Measurements from ENCODE around the gene PSORS1C1.
"Not testable (repeated sequence)": the region's sequence is repeated elsewhere in the genome, so short reads cannot be mapped to it uniquely, and the experiment has no call there.

PSORS1C1 gene

DNA sequence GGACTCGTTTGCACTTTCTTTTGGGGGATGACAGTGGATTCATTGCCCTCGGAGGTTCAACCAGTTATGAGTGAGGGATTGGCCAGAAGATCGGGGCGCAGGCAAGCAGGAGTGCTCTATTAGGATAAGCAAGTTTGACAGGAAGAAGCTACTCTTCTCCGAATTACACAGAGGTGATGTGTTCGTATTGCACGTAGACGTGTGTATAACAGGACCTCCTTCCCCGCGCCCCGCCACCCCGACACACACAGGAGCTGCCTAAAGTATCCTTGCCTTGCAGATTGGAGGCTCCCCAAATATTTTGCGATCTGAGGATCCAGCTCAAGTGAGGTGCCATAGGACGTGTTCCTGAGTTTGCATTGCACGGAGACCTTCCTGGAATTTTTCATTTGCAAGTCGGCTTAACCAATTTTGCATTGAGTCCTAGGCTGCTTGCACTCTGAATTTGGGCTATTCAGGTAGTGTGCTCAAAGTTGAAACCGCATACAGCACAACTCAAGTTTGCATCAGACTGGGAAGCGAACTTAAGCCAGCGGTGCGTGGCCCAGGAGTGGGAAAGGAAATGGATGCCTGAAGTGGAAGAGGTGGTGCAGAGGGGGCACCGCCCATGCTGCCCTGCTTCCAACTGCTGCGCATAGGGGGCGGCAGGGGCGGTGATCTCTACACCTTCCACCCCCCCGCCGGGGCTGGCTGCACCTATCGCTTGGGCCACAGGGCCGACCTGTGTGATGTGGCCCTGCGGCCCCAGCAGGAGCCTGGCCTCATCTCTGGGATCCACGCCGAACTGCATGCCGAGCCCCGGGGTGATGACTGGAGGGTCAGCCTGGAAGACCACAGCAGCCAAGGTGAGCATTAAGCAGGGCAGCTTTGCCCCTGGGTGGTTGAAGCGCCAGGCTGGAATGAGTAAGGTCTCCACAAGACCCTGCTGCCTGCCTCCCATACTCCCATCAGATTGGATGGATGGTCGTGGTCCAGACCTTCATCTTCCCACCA, 44.6 kb downstream of the PSORS1C1 start:
- no peak for DNase-seq (ENCODE audit: low read depth)

DNA sequence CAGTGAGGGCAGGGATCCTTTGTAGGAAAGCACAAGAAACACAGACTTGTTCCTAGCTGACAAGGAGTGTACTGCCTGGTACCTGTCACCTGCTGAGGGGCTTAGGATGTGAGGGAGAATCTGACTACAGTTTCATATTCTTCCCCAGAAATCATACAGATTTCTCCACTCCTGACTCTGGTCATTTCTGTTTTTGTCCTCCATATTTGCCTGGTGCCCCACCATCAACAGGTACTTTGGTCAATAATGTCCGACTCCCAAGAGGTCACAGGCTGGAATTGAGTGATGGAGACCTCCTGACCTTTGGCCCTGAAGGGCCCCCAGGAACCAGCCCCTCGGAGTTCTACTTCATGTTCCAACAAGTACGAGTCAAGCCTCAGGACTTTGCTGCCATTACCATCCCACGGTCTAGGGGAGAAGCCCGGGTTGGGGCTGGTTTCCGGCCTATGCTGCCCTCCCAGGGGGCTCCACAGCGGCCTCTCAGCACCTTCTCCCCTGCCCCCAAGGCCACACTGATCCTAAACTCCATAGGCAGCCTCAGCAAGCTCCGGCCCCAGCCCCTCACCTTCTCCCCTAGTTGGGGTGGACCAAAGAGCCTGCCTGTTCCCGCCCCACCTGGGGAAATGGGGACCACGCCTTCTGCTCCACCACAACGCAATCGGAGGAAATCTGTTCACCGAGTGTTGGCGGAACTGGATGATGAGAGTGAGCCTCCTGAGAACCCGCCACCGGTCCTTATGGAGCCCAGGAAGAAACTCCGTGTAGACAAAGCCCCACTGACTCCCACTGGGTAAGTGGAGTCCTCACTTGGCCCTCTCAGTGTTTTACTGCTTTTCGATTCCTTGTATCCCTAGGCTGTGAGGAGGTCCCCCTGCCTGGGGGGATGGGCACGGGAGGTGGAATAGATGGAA, 46.9 kb downstream of the PSORS1C1 start:
- no peak for DNase-seq (ENCODE audit: low read depth)

DNA sequence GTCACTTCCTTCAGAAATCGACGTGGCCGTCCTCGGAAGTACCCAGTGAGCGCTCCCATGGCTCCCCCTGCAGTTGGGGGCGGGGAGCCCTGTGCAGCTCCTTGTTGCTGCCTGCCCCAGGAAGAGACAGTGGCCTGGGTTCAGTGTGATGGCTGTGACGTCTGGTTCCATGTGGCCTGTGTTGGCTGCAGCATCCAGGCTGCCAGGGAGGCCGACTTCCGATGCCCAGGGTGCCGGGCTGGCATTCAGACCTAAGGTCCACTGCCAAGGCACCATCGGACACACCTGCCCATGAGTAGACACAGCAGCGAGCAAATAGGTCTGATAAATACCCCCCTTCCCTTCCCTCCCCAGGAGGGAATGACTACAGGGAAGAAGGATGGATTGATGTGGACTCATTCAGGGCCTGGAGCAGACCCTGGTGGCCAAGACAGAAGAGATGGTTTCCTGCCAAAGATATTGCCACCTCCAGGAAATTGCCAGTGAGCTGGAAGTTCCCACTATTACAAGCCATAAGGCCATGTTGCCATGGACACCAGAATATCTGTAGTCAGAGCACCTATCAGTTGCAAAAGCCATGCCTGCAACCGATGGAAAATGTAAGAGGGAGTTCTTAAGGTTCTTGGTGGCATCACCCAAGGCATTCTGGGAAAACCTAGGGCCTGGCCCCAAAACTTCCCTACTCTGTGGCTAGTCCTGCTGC, 48.0 kb downstream of the PSORS1C1 start:
- DNase-seq (ENCODE audit: low read depth) = no peak

DNA sequence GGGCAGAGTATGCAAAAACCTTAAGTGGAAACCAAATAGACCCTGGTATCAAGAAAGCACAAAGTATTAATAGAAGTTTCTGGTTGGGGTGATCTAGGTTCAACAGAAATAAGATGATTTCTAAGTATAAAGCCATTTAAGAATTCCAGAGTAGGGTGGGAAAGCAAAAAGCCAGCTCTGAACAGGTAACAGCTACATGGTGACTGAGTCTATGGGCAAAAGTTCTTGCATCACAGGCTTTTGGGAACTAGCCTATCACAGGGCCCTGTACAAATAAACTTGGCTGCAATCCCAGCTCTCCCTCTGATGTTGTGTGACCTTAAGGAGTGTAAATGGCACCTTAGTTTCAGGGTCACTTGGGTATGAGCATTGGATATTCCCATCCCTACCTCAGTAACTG, 49.3 kb downstream of the PSORS1C1 start:
- DNase-seq (ENCODE audit: low read depth) = no peak

DNA sequence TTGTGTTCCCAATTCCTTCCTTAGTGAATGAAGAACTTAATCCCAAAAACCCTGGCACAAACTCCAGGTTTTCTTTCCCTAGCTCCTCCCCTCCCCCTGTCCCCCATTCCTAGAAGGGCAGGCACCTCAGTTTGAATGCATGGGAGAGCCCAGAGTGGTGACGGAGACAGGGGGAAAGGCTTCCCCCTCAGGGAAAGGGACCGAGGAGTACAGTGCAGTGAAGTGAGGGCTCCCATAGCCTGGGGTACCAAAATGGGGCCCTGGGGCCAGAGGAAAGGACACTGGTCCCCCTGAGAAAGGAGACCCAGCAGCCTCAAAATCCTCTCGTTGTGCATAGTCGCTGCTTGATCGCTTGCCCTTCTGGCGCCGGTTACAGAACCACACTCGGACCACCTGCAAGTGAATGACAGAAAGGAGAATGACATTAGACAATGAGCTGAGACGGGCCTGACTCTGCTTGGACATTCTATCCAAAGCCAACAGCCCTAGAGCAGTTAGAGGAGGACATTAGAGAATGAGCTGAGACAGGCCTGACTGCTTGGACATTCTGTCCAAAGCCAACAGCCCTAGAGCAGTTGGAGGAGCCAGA, 50.0 kb downstream of the PSORS1C1 start:
- DNase-seq (ENCODE audit: low read depth) = not testable (repeated sequence)

DNA sequence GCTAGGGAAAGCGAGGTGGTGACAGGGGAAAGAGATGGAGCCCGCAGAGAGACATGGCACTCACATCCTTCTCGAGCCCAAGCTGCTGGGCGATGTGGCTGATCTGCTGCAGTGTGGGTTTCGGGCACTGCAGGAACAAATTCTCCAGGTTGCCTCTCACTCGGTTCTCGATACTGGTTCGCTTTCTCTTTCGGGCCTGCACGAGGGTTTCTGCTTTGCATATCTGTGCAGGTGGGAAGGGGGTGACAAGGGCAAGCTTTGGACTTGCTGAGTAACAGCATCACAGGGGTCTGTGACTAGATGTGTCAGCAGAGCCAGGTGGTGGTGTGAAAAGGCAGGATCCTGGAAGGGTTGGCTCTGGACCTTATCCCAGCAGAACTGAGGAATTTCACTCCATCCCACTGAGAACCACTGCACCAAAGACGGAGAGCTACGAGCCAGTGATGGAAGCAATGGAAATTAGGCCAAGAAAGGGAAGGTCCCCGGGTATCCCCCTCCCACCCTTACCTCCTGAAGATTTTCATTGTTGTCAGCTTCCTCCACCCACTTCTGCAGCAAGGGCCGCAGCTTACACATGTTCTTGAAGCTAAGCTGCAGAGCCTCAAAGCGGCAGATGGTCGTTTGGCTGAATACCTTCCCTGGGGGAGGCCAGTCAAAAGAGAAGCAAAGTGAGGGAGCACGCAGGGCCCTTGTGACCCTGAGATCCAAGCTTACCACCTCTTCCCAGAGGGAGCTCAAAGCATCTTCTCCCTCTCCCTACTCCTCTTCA, 50.6 kb downstream of the PSORS1C1 start:
- DNase-seq (ENCODE audit: low read depth) = not testable (repeated sequence)

DNA sequence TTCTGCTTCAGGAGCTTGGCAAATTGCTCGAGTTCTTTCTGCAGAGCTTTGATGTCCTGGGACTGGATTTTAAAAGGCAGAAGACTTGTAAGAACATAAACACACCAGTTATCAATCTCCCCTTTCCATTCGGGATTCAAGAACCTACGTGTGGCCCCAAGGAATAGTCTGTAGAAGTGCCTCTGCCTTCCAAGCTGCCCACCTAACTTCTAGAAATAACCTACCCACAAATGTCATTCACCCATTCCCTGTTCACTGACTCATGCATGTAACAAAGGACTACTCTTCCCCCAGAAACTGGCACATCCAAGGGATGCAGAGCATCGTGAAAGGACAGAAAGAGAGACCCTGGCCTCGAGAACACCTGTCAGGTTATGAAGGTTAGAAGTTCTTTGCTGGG, 51.4 kb downstream of the PSORS1C1 start:
- no peak for DNase-seq (ENCODE audit: low read depth)

DNA sequence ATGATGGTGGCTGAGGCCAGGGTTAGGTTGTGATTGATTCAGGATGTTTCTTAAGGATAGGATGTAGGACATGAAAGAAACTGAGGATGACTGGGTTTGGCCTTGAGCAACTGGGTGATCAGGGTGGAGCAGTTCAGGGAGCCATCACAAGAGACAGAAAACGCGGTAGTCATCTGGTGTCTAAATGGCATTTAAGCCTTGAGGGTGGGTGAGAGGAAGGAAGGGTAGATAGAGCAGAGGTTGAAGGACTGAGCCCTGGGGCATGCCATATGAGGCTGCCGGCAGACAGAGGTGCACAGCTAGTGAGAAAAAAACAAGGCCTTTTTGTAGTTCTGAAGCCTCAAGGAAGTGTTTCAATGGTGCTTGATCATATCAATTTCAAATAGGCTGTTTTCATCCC, 54.0 kb downstream of the PSORS1C1 start:
- DNase-seq (ENCODE audit: low read depth) = no peak

DNA sequence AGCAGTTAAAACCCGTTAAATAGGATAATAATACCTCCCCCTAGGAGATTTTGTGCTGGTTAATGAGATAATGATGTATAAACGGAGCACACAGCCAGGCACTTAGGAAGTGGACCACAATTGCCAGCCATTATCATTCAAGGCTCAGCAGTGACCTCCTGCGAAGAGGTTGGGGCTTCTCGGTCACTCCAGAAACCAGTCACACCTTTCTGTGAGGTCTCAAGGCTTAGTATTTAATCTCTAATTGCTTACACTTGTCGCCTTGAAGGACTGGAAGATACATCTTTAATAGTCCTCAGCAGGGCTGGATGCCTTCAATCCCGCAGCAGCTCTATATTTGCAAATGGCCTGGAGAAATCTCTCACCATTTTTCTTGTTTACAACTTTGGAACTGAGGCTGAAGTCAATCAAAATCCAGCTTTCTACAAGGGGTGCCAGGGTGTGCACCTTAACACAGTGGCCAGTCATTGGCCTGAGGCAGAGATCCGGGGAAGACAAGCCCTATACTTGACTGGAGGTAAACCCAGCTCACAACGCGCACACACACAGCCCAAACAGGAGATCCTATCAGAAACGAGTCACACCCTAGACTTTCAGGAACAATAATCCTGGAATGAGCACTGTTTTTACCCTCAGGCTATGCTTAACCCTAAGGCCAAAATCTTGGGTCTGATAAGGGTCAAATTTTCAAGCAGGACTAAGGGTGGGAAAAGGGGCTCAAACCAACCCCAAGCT, 54.7 kb downstream of the PSORS1C1 start:
- no peak for DNase-seq (ENCODE audit: low read depth)

DNA sequence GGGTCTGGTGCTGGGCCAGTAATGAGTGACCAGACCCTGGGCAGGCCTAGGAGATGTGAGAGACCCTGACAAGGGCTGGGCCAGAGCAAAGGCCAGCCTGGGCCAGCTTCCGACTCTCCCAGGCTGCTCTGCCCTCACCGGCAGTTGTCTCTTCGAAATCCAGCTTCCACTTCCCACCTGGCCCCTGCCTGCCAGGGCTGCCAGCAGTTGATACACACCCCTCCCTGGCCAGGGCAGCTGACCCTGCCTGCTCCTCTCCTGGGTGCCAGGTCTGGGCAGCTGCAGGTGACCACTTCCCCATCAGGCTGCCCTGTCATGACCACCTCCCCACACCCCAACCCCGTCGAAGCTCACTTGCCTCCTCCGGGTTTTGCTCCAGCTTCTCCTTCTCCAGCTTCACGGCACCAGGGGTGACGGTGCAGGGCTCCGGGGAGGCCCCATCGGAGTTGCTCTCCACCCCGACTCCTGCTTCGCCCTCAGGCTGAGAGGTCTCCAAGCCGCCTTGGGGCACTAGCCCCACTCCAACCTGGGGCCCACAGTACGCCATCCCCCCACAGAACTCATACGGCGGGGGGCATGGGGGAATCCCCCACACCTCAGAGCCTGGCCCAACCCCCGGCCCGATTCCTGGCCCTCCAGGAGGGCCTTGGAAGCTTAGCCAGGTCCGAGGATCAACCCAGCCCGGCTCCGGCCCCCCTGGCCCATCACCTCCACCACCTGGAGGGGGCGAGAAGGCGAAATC, 55.4 kb downstream of the PSORS1C1 start:
- DNase-seq (ENCODE audit: low read depth) = not testable (repeated sequence)

DNA sequence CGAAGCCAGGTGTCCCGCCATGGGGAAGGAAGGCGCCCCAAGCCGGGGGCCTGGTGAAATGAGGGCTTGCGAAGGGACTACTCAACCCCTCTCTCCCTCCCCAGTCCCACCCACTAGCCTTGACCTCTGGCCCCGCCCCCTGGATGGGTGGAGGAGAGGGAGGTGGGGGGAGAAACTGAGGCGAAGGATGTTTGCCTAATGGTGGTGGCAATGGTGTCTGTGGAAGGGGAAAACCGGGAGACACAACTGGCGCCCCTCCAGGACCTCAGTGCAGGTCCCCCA, 55.9 kb downstream of the PSORS1C1 start, which contains the start of gene POU5F1:
Gene POU5F1 (minus strand): TSS at position 83 of the 282 bp plus-strand sequence. CDS start 62 bp downstream, at position 21.
- DNase-seq (ENCODE audit: low read depth) = no peak

DNA sequence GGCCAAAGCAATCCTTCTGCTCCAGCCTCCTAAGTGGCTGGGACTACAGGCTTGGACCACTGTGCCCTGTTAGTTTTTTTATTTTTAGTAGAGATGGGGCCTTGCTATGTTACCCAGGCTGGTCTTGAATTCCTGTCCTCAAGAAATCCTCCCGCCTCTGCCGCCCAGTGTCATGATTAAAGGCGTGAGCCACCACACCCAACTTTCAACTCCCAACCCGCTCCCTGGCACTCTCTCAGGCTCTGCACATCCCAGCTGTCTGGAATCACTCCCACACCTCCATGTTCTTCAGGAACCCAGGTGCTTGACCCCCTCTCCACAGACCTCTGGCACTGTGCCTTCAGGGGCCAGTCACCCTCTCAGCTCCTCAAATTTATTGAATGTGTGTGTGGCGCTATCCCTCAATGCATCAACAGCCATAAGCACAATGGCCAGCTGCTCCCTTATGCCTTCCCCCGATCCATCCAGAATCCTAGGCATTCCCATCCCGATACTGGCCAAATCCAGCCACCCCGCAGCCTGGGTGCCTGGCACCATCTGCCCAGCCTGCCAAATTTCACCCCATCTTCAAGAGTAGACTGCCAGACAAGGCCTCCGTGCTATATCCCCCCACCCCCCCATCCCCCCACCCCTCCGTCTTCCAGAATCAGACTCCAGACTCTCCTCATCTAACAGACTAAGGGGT, 56.5 kb downstream of the PSORS1C1 start:
- no peak for DNase-seq (ENCODE audit: low read depth)

DNA sequence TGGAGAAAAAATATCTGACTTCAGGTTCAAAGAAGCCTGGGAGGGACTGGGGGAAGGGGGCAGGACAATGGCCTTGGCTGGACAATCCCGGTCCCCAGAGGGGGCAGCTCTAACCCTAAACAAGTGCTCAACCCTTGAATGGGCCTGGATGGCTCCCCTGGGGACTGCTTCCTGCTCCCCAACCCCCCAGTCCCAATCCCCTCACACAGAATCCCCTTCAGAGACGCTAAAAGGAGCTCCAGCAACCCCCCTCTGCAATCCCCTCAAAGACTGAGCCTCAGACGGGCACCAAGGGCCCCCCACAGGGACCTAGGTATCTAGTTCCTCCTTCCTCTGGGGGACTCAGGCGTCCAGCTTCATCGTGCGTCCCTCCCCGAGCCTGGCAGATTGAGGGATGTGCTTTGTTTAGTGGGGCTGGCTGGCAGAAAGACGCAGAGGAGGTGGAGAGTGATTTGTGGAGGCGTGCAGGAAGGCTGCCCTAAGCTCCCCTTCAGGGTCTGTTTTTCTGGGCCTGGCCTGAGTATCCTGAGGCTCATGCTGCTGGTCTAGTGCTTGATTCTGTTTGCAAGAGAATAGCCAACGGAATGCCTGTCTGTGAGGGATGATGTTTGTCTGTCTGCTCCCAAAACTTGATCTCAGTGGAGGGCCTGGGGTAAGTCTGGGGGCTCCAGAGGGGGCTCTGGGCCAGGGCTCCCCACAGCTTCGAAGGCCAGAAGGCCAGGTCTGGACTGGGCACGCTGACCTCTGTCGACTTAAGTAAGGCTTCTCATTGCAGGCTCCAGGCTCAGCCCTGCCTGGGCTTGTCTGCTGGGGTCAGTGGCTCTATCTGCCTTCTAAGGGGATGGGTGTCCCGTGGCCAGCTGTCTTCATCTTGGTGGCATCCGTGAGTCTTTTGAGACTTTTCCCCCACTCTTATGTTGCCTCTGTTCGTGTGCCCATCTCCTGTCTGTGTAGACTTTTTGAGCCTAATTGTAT, 57.6 kb downstream of the PSORS1C1 start:
- DNase-seq (ENCODE audit: low read depth) = no peak

DNA sequence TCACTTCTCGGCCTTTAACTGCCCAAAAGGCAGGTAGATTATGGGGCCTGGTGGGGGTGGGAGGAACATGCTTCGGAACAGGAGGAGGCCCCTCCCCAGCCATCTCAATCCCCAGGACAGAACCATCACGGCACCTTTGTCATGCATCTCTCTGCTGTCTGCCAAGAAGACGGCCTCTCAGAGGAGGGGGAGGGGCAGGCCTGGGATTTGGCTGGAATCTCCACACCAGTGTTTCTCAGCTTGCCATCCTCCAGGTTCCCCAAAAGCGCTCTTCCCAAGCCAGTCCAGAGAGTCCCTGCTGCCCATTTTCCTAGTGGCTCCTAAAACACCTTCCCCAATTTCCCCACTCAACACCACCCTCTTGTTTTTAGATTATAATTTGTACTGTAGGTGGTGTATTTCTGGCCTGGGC, 58.4 kb downstream of the PSORS1C1 start:
- DNase-seq (ENCODE audit: low read depth) = no peak

DNA sequence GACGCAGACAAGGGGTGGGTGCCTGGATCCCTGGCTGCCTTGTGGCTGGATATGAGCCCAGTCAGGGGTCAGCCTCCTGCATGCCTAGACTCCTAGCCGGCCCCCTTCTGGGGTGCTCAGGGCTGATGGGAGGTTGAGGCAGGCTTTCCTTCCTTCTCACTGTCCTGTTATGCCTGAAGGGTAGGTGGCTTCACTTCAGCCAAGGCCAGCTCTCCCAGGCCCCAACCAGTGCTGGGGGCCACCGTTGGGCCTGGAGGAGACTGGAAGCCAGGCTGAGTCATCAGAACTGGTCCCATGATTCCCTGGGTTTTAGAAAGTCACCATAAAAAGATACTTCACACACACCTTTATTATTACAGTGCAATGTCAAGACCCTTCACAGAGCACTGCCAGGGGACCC, 58.8 kb downstream of the PSORS1C1 start:
- DNase-seq (ENCODE audit: low read depth) = no peak

DNA sequence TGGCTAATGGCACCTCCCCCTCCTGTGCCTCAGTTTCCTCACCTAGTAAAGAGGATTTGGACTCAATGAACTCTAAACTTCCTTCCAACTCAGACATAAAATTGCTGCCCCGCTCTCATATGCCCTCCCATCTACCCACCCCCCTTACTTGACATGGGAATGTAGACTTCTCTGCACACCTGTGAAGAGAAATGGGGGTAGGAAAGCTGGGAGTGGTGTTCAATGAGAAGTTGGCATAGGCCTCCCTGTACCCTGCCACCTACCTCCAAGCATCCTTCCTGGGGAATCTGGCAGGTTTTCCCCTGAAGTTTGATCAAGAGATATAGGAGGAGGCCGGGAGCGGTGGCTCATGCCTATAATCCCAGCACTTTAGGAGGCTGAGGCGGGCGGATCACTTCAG, 59.8 kb downstream of the PSORS1C1 start:
- DNase-seq (ENCODE audit: low read depth) = no peak

DNA sequence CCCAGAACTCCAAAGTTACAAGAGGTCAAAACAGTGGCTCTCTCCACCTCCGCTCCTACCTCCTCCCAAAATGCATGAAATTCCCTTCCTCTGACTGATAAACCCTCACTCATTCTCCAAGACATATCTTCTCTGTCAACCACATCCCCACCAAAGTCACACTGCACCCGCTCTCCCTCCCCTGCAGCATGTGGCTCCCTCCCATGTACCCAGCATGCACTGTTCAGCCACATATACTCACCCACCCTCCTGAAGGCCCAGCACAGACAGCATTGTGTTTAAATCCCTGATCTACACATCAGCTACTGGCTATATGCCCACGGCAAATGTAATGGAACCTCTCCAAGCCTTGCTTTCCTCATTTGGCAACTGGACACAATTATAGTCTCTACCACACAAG, 61.4 kb downstream of the PSORS1C1 start:
- DNase-seq (ENCODE audit: low read depth) = no peak
